HCT116 (cell line): ENCODE data around the gene RPS17. TPM values are rescaled to one million over a fixed set of nuclear protein-coding genes. Genes with fewer than 3 reads are reported as not detected.

Experiments
- ATAC-seq: fragments of 200-7000 bp; cut with Tn5 transposase; 2 replicates; pipeline ENCODE4 v1.9.1; 2020; ENCODE audit warnings: mild to moderate bottlenecking, moderate library complexity
- BruUV-seq: library from RNA; stranded (reverse); fragments of 400-500 nt; replicated peaks from 2 replicates; lab custom pipeline; 2021; lab: Mats Ljungman, UMichigan
- CTCF ChIA-PET: fragments of 300-600 bp; sonication (Branson Sonifier 250); formaldehyde crosslinking; loops from one replicate; lab custom pipeline; 2021; ENCODE audit warnings: antibody characterized with exemption; lab: Charles Lee
- POLR2A ChIA-PET: fragments of 300-600, 350-600 bp; sonication (Branson Sonifier 250); formaldehyde crosslinking; loops from one replicate; lab custom pipeline; 2021; ENCODE audit warnings: antibody characterized with exemption; lab: Charles Lee
- RAD21 ChIA-PET, 2 experiments: fragments of 300-600 bp; sonication (Branson Sonifier 250); formaldehyde crosslinking; loops; one replicate each; lab custom pipeline; 2023; ENCODE audit warnings: low total read pairs in 2 of 2; ENCODE audit not compliant: uncharacterized antibody in 2 of 2, unreplicated experiment in 2 of 2, low non-redundant PET in 1 of 2; lab: Charles Lee
- DNase-seq: peaks from one replicate; pipeline ENCODE4 v3.0.0-alpha.2; 2010; ENCODE audit warnings: low read depth, low spot score
- H2AFZ ChIP-seq: fragments of 200-600 bp; shearing (Covaris generic), sonication (generic); 2 replicates; pipeline ENCODE4 v1.6.1; 2017; ENCODE audit warnings: low read depth, mixed run types, mixed read lengths, antibody characterized with exemption, low read length; ENCODE audit not compliant: poor library complexity, severe bottlenecking
- H3K27ac ChIP-seq: 2 replicates; pipeline ENCODE4 v1.5.1; 2012; ENCODE audit warnings: low read depth, low read length
- H3K27me3 ChIP-seq: fragments of 200-600 bp; sonication (generic); 2 replicates; pipeline ENCODE4 v1.6.1; 2016; ENCODE audit warnings: mixed run types, low read length, mixed read lengths; ENCODE audit not compliant: insufficient read depth
- H3K36me3 ChIP-seq, 2 experiments: fragments of 200-500 bp in 1 of 2; fragments of 200-600 bp in 1 of 2; sonication (Bioruptor generic) in 1 of 2; sonication (generic) in 1 of 2; 2 replicates each; pipeline versions ENCODE4 v1.5.1 to v1.6.1; 2014 to 2016; ENCODE audit warnings: low read length in 2 of 2, inconsistent platforms in 1 of 2, mixed read lengths in 1 of 2, mixed run types in 1 of 2; ENCODE audit not compliant: insufficient read depth in 2 of 2, control insufficient read depth in 1 of 2
- H3K4me1 ChIP-seq, 2 experiments: fragments of 200-600 bp in 1 of 2; sonication (generic) in 1 of 2; 2 replicates each; pipeline versions ENCODE4 v1.5.1 to v1.6.1; 2012 to 2017; ENCODE audit warnings: low read length in 2 of 2, inconsistent platforms in 1 of 2, mild to moderate bottlenecking in 1 of 2, mixed read lengths in 1 of 2, mixed run types in 1 of 2, moderate library complexity in 1 of 2; ENCODE audit not compliant: insufficient read depth in 2 of 2, control insufficient read depth in 1 of 2
- H3K4me2 ChIP-seq: fragments of 200-600 bp; sonication (generic); 2 replicates; pipeline ENCODE4 v1.6.1; 2017; ENCODE audit warnings: mixed run types, low read length, mixed read lengths
- H3K4me3 ChIP-seq, 2 experiments: fragments of 200-600 bp in 1 of 2; sonication (generic) in 1 of 2; replicated peaks in 1 of 2; 2 replicates each; pipeline ENCODE4 v1.5.1; 2011 to 2016; ENCODE audit warnings: low read length in 2 of 2, control low read depth in 1 of 2, low read depth in 1 of 2, mild to moderate bottlenecking in 1 of 2, mixed read lengths in 1 of 2, mixed run types in 1 of 2
- H3K79me2 ChIP-seq: fragments of 200-600 bp; sonication (generic); 2 replicates; pipeline ENCODE4 v1.6.1; 2017; ENCODE audit warnings: mild to moderate bottlenecking, mixed run types, low read length, moderate library complexity, mixed read lengths; ENCODE audit not compliant: insufficient read depth
- H3K9ac ChIP-seq: fragments of 200-600 bp; sonication (generic); 2 replicates; pipeline ENCODE4 v1.6.1; 2016; ENCODE audit warnings: low read length, mixed read lengths
- H3K9me2 ChIP-seq: fragments of 200-600 bp; sonication (generic), shearing (Covaris generic); 2 replicates; pipeline ENCODE4 v1.6.1; 2017; ENCODE audit warnings: mixed run types, mild to moderate bottlenecking, moderate library complexity; ENCODE audit not compliant: insufficient read depth
- H3K9me3 ChIP-seq, 2 experiments: fragments of 200-500 bp in 1 of 2; fragments of 200-600 bp in 1 of 2; sonication (Bioruptor generic) in 1 of 2; sonication (generic) in 1 of 2; 2 replicates each; pipeline ENCODE4 v1.6.1; 2014 to 2017; ENCODE audit warnings: low read length in 2 of 2, mixed read lengths in 2 of 2, inconsistent platforms in 1 of 2, low read depth in 1 of 2, mild to moderate bottlenecking in 1 of 2, mixed run types in 1 of 2, moderate library complexity in 1 of 2; ENCODE audit not compliant: control insufficient read depth in 1 of 2, insufficient read depth in 1 of 2
- H4K20me1 ChIP-seq: fragments of 200-600 bp; sonication (generic), shearing (Covaris generic); 2 replicates; pipeline ENCODE4 v1.6.1; 2017; ENCODE audit warnings: mixed run types, mild to moderate bottlenecking, moderate library complexity; ENCODE audit not compliant: insufficient read depth
- ATF3 ChIP-seq: IDR thresholded peaks from 2 replicates; pipeline ENCODE4 v1.6.1; 2012
- CTCF ChIP-seq, 3 experiments: fragments of 200-600 bp in 1 of 3; sonication (generic) in 1 of 3; IDR thresholded peaks in 2 of 3; conservative IDR thresholded peaks in 1 of 3; 2 replicates each; pipeline ENCODE4 v1.5.1; 2012 to 2017; ENCODE audit warnings: low read depth in 2 of 3, low read length in 2 of 3, antibody characterized with exemption in 1 of 3, borderline replicate concordance in 1 of 3, control low read depth in 1 of 3, mild to moderate bottlenecking in 1 of 3, mixed read lengths in 1 of 3, mixed run types in 1 of 3, moderate library complexity in 1 of 3; ENCODE audit not compliant: insufficient read depth in 1 of 3
- EZH2phosphoT487 ChIP-seq: fragments of 200-600 bp; IDR thresholded peaks from 2 replicates; pipeline ENCODE4 v1.6.1; 2018; ENCODE audit warnings: antibody characterized with exemption, borderline replicate concordance
- FOSL1 ChIP-seq: IDR thresholded peaks from 2 replicates; pipeline ENCODE4 v1.6.1; 2012; ENCODE audit warnings: low read depth
- MAX ChIP-seq: IDR thresholded peaks from 2 replicates; pipeline ENCODE4 v1.6.1; 2012
- POLR2AphosphoS5 ChIP-seq: IDR thresholded peaks from 2 replicates; pipeline ENCODE4 v1.6.1; 2011; ENCODE audit warnings: mild to moderate bottlenecking, low read depth, low read length, moderate library complexity
- RAD21 ChIP-seq: IDR thresholded peaks from 2 replicates; pipeline ENCODE4 v1.6.1; 2012; ENCODE audit warnings: low read depth, mild to moderate bottlenecking
- TCF7L2 ChIP-seq: IDR thresholded peaks from 2 replicates; pipeline ENCODE4 v1.7.0; 2011; ENCODE audit warnings: borderline replicate concordance, inconsistent platforms; ENCODE audit not compliant: insufficient read depth, insufficient read length; ENCODE audit errors: extremely low read depth
- YY1 ChIP-seq: IDR thresholded peaks from 2 replicates; pipeline ENCODE4 v1.6.1; 2011; ENCODE audit warnings: low read length, low read depth, moderate library complexity, mild to moderate bottlenecking; ENCODE audit not compliant: insufficient replicate concordance; ENCODE audit errors: extremely low read depth
- intact Hi-C: fragments of 100-400 bp; cut with micrococcal nuclease; formaldehyde crosslinking; loops from 2 replicates; pipeline ENCODE4 v1.10.0; 2022
- total RNA-seq: library from RNA; stranded (reverse); gene quantifications from one replicate; pipeline ENCODE4 v1.2.1, GENCODE V29; 2021; ENCODE audit not compliant: unreplicated experiment
- TF ChIP-seq, protein P1 (sequence below): IDR thresholded peaks from 2 replicates; pipeline ENCODE4 v1.6.1; 2011; ENCODE audit warnings: mild to moderate bottlenecking, low read length, moderate library complexity; ENCODE audit not compliant: insufficient replicate concordance; ENCODE audit errors: extremely low read depth

The RPS17 gene
- total RNA-seq, 1 experiment from 2014 or later = 2,385 TPM

GRCh38 chr15:82532991-82533481, 7.2 kb downstream of the RPS17 start:
- Histone ChIP-seq H3K4me1 (peaks cover 0 to 11% of the 10 kb centered on the region in 2 experiments; a peak in 2 of 4 replicates), H3K4me3 (no peak overlapping the region), H3K9me3 (no peaks in the 10 kb centered on the region), H3K9me2 (no peaks in the 10 kb centered on the region), H4K20me1 (peaks cover 14% of the 10 kb centered on the region), H3K27me3 (no peaks in the 10 kb centered on the region), H3K79me2 (peaks cover 19% of the 10 kb centered on the region), H3K36me3 (peaks cover 25 to 26% of the 10 kb centered on the region in 2 experiments), H3K27ac (no peak overlapping the region), H2AFZ (no peak overlapping the region), H3K9ac (no peak overlapping the region), H3K4me2 (no peak overlapping the region)
- no TSS peak for BruUV-seq
- ChIA-PET RAD21 (no interaction called here), POLR2A (interaction anchor here (0.6 to 1.1 kb wide), 3 partner anchors 9 to 1228 kb away, joined by 3 read pairs; no protein-coding TSS in a partner anchor), CTCF (no interaction called here)
- intact Hi-C loops = loop anchor here (10.0 kb wide), 1 partner anchor 472 kb away; no protein-coding TSS in a partner anchor
- TF ChIP-seq FOSL1 = no peak
- TF ChIP-seq ATF3 = no peak
- TF ChIP-seq RAD21 = no peak
- TF ChIP-seq POLR2AphosphoS5 = no peak
- no peak for TF ChIP-seq CTCF (IDR thresholded peaks at IDR 0.05 in 2 of 3, conservative IDR thresholded peaks at IDR 0.05 in 1 of 3; ENCODE audit: borderline replicate concordance in 1 of 3, insufficient read depth in 1 of 3, low read depth in 2 of 3, low read length in 2 of 3)
- no peak for TF ChIP-seq YY1
- no peak for TF ChIP-seq MAX
- TF ChIP-seq, protein P1, sequence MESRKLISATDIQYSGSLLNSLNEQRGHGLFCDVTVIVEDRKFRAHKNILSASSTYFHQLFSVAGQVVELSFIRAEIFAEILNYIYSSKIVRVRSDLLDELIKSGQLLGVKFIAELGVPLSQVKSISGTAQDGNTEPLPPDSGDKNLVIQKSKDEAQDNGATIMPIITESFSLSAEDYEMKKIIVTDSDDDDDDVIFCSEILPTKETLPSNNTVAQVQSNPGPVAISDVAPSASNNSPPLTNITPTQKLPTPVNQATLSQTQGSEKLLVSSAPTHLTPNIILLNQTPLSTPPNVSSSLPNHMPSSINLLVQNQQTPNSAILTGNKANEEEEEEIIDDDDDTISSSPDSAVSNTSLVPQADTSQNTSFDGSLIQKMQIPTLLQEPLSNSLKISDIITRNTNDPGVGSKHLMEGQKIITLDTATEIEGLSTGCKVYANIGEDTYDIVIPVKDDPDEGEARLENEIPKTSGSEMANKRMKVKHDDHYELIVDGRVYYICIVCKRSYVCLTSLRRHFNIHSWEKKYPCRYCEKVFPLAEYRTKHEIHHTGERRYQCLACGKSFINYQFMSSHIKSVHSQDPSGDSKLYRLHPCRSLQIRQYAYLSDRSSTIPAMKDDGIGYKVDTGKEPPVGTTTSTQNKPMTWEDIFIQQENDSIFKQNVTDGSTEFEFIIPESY = no peak
- no peak for TF ChIP-seq EZH2phosphoT487
- no peak for TF ChIP-seq TCF7L2
- DNase-seq = no peak
- no peak for ATAC-seq
